WTC11 (cell line): ENCODE results near the gene VTI1A. TPM values are rescaled to one million over a fixed set of nuclear protein-coding genes. Genes with fewer than 3 reads are reported as not detected.

ENCODE experiments used
- ATAC-seq: fragments of 200-7000 bp; cut with Tn5 transposase; 2 replicates; pipeline ENCODE4 v1.10.0; 2021; ENCODE audit warnings: mild to moderate bottlenecking, moderate library complexity
- CTCF ChIA-PET: fragments of 300-600 bp; sonication (Branson Sonifier 250); formaldehyde crosslinking; loops from one replicate; lab custom pipeline; 2021; ENCODE audit warnings: antibody characterized with exemption; lab: Charles Lee
- POLR2A ChIA-PET: fragments of 350-600 bp; sonication (Branson Sonifier 250); formaldehyde crosslinking; loops from one replicate; lab custom pipeline; 2021; ENCODE audit warnings: antibody characterized with exemption; lab: Charles Lee
- DNase-seq: peaks from one replicate; pipeline ENCODE4 v3.0.0; 2021; ENCODE audit warnings: low spot score
- H3K27ac Mint-ChIP-seq: 2 replicates; pipeline ENCODE4 v1.8.0; 2021; ENCODE audit warnings: mixed read lengths
- H3K27me3 Mint-ChIP-seq: 2 replicates; pipeline ENCODE4 v1.8.0; 2021; ENCODE audit warnings: low read depth, mild to moderate bottlenecking, moderate library complexity, mixed read lengths
- H3K36me3 Mint-ChIP-seq: 2 replicates; pipeline ENCODE4 v1.8.0; 2021; ENCODE audit warnings: mixed read lengths
- H3K4me1 Mint-ChIP-seq: 2 replicates; pipeline ENCODE4 v1.8.0; 2022; ENCODE audit warnings: mixed read lengths
- H3K4me3 Mint-ChIP-seq: 2 replicates; pipeline ENCODE4 v1.8.0; 2021; ENCODE audit warnings: mild to moderate bottlenecking, moderate library complexity, mixed read lengths
- H3K9me3 Mint-ChIP-seq: 2 replicates; pipeline ENCODE4 v1.8.0; 2021; ENCODE audit warnings: mixed read lengths
- AR ChIP-seq: fragments of 250-450 bp; sonication (Bioruptor Pico); IDR thresholded peaks from 2 replicates; pipeline ENCODE4 v1.9.0; 2021; ENCODE audit warnings: mild to moderate bottlenecking
- ATF1 ChIP-seq: sonication (generic); formaldehyde crosslinking; IDR thresholded peaks from 2 replicates; pipeline ENCODE4 v1.8.1; 2023; ENCODE audit warnings: mild to moderate bottlenecking, moderate library complexity, missing genetic modification reagents
- E2F1 ChIP-seq: sonication (generic); formaldehyde crosslinking; IDR thresholded peaks from 2 replicates; pipeline ENCODE4 v1.8.0; 2022; ENCODE audit warnings: mild to moderate bottlenecking, missing genetic modification reagents
- E2F5 ChIP-seq: sonication (generic); formaldehyde crosslinking; IDR thresholded peaks from 2 replicates; pipeline ENCODE4 v1.8.1; 2022; ENCODE audit warnings: mild to moderate bottlenecking, moderate library complexity, missing genetic modification reagents
- ELF4 ChIP-seq: sonication (generic); formaldehyde crosslinking; IDR thresholded peaks from 2 replicates; pipeline ENCODE4 v1.8.1; 2022; ENCODE audit warnings: low read depth, mild to moderate bottlenecking, moderate library complexity, missing genetic modification reagents
- FOXP1 ChIP-seq: sonication (generic); formaldehyde crosslinking; IDR thresholded peaks from 2 replicates; pipeline ENCODE4 v1.8.0; 2022; ENCODE audit warnings: missing genetic modification reagents, mild to moderate bottlenecking, moderate library complexity, borderline replicate concordance
- GABPB1 ChIP-seq: sonication (generic); formaldehyde crosslinking; IDR thresholded peaks from 2 replicates; pipeline ENCODE4 v1.8.1; 2023; ENCODE audit warnings: mild to moderate bottlenecking, missing genetic modification reagents
- JUN ChIP-seq: sonication (generic); formaldehyde crosslinking; IDR thresholded peaks from 2 replicates; pipeline ENCODE4 v1.8.0; 2023; ENCODE audit warnings: mild to moderate bottlenecking, missing genetic modification reagents
- NFATC4 ChIP-seq: fragments of 250-450 bp; sonication (Bioruptor Pico); IDR thresholded peaks from 2 replicates; pipeline ENCODE4 v1.9.0; 2021; ENCODE audit warnings: mild to moderate bottlenecking
- NFE2L1 ChIP-seq: sonication (generic); formaldehyde crosslinking; IDR thresholded peaks from 2 replicates; pipeline ENCODE4 v1.8.1; 2023; ENCODE audit warnings: missing genetic modification reagents
- NR2C2 ChIP-seq: sonication (generic); formaldehyde crosslinking; IDR thresholded peaks from 2 replicates; pipeline ENCODE4 v1.8.0; 2022; ENCODE audit warnings: mild to moderate bottlenecking, missing genetic modification reagents
- OVOL2 ChIP-seq: fragments of 250-450 bp; sonication (Bioruptor Pico); IDR thresholded peaks from 2 replicates; pipeline ENCODE4 v1.9.0; 2021; ENCODE audit warnings: mild to moderate bottlenecking, borderline replicate concordance
- PRRX2 ChIP-seq: fragments of 250-450 bp; sonication (Bioruptor Pico); IDR thresholded peaks from 2 replicates; pipeline ENCODE4 v1.8.0; 2021; ENCODE audit warnings: mild to moderate bottlenecking
- SOX15 ChIP-seq: fragments of 250-450 bp; sonication (Bioruptor Pico); IDR thresholded peaks from 2 replicates; pipeline ENCODE4 v1.9.0; 2021; ENCODE audit warnings: mild to moderate bottlenecking
- TCF7 ChIP-seq: sonication (generic); formaldehyde crosslinking; IDR thresholded peaks from 2 replicates; pipeline ENCODE4 v1.8.0; 2022; ENCODE audit warnings: mild to moderate bottlenecking, low read depth, missing genetic modification reagents, moderate library complexity
- TEAD4 ChIP-seq: sonication (generic); formaldehyde crosslinking; IDR thresholded peaks from 2 replicates; pipeline ENCODE4 v1.8.0; 2022; ENCODE audit warnings: mild to moderate bottlenecking, missing genetic modification reagents
- USF1 ChIP-seq: sonication (generic); formaldehyde crosslinking; IDR thresholded peaks from 2 replicates; pipeline ENCODE4 v1.8.0; 2022; ENCODE audit warnings: mild to moderate bottlenecking, missing genetic modification reagents
- ZBTB21 ChIP-seq: sonication (generic); formaldehyde crosslinking; IDR thresholded peaks from 2 replicates; pipeline ENCODE4 v1.8.1; 2023; ENCODE audit warnings: mild to moderate bottlenecking, missing genetic modification reagents, borderline replicate concordance
- ZBTB43 ChIP-seq: sonication (generic); formaldehyde crosslinking; IDR thresholded peaks from 2 replicates; pipeline ENCODE4 v1.8.1; 2023; ENCODE audit warnings: mild to moderate bottlenecking, missing genetic modification reagents
- ZNF263 ChIP-seq: sonication (generic); formaldehyde crosslinking; IDR thresholded peaks from 2 replicates; pipeline ENCODE4 v1.8.1; 2022; ENCODE audit warnings: low read depth, mild to moderate bottlenecking, moderate library complexity, missing genetic modification reagents
- ZNF423 ChIP-seq: fragments of 250-450 bp; sonication (Bioruptor Pico); IDR thresholded peaks from 2 replicates; pipeline ENCODE4 v2.1.2; 2022; ENCODE audit warnings: mild to moderate bottlenecking, moderate library complexity
- ZNF671 ChIP-seq: fragments of 250-450 bp; sonication (Bioruptor Pico); IDR thresholded peaks from 2 replicates; pipeline ENCODE4 v1.8.0; 2021; ENCODE audit warnings: mild to moderate bottlenecking
- total RNA-seq: library from RNA; stranded (reverse); gene quantifications from 3 replicates; pipeline ENCODE4 v1.2.3, GENCODE V29; 2021

Gene VTI1A
- total RNA-seq, 1 experiment from 2014 or later = 20.1 TPM

GRCh38 chr10:112695539-112695938 lies 248.5 kb downstream of the VTI1A start:
- TF ChIP-seq JUN (no peak), PRRX2 (no peak), ZNF263 (no peak), NFATC4 (CRISPR knock-in tag) (no peak), ZBTB21 (CRISPR knock-in tag) (no peak), TEAD4 (no peak), ELF4 (no peak)
- Mint-ChIP-seq H3K27ac (no peak overlapping the region), H3K4me1 (no peaks in the 10 kb centered on the region), H3K36me3 (no peaks in the 10 kb centered on the region), H3K9me3 (no peaks in the 10 kb centered on the region), H3K4me3 (no peak overlapping the region), H3K27me3 (no peaks in the 10 kb centered on the region)
- DNase-seq (no peak), ATAC-seq (no peak)
- ChIA-PET POLR2A (no interaction called here), CTCF (no interaction called here)

- POLR2A ChIA-PET = no interaction called here
- Mint-ChIP-seq H3K9me3 (no peaks in the 10 kb centered on the region), H3K36me3 (no peaks in the 10 kb centered on the region), H3K4me3 (no peak overlapping the region), H3K27me3 (no peaks in the 10 kb centered on the region), H3K27ac (no peak overlapping the region), H3K4me1 (0 out of 2 replicates have a peak, but pooled peaks cover under 1% of the 10 kb centered on the region)
- no peak for ATAC-seq
- DNase-seq = no peak
- CTCF ChIA-PET = no interaction called here
- TF ChIP-seq SOX15 = no peak
- TF ChIP-seq AR = no peak
- no peak for TF ChIP-seq NFE2L1 (CRISPR knock-in tag)
- no peak for TF ChIP-seq FOXP1
- TF ChIP-seq NR2C2 = no peak
Measured at GRCh38 chr10:112696592-112696991, 249.6 kb downstream of the VTI1A start.

GRCh38 chr10:112698133-112698817 lies 251.3 kb downstream of the VTI1A start:
- Mint-ChIP-seq H3K9me3 (no peaks in the 10 kb centered on the region), H3K36me3 (no peaks in the 10 kb centered on the region), H3K27me3 (no peaks in the 10 kb centered on the region), H3K4me3 (no peak overlapping the region), H3K27ac (no peak overlapping the region), H3K4me1 (0 out of 2 replicates have a peak, but pooled peaks cover 2% of the 10 kb centered on the region)
- no peak for DNase-seq
- ChIA-PET POLR2A (no interaction called here), CTCF (interaction anchor here (1.1 kb wide), 1 partner anchor 687 kb away, joined by 3 read pairs; no protein-coding TSS in a partner anchor)
- ATAC-seq = no peak
- TF ChIP-seq ZNF423 (CRISPR knock-in tag) (no peak), OVOL2 (no peak), USF1 (no peak), PRRX2 (no peak), E2F1 (CRISPR knock-in tag) (no peak)

- Mint-ChIP-seq H3K36me3 (no peaks in the 10 kb centered on the region), H3K27me3 (no peaks in the 10 kb centered on the region), H3K4me1 (0 out of 2 replicates have a peak, but pooled peaks cover 2% of the 10 kb centered on the region), H3K4me3 (no peak overlapping the region), H3K9me3 (no peaks in the 10 kb centered on the region), H3K27ac (no peak overlapping the region)
- ChIA-PET CTCF (interaction anchor here (1.1 kb wide), 1 partner anchor 686 kb away, joined by 3 read pairs; no protein-coding TSS in a partner anchor), POLR2A (no interaction called here)
- ATAC-seq (no peak), DNase-seq (no peak)
- TF ChIP-seq E2F5 (CRISPR knock-in tag) = no peak
- TF ChIP-seq ATF1 (CRISPR knock-in tag) = no peak
- no peak for TF ChIP-seq TCF7 (CRISPR knock-in tag)
- no peak for TF ChIP-seq ZNF671 (CRISPR knock-in tag)
- TF ChIP-seq SOX15 = no peak
- TF ChIP-seq ZBTB43 (CRISPR knock-in tag) = no peak
- no peak for TF ChIP-seq GABPB1 (CRISPR knock-in tag)
Measured at GRCh38 chr10:112698818-112699164, 251.8 kb downstream of the VTI1A start.
